Neural cell (in vitro differentiated cells): ENCODE results near the gene CARD9.

Source experiments
- EP300 ChIP-seq: fragments of 450-650 bp; conservative IDR thresholded peaks from 2 replicates; pipeline ENCODE4 v1.6.1; 2014; ENCODE audit warnings: antibody characterized with exemption, mild to moderate bottlenecking, moderate library complexity; ENCODE audit not compliant: poor library complexity, severe bottlenecking
- EZH2 ChIP-seq: fragments of 200-600, 300-800 bp; shearing (Covaris generic), sonication (generic); IDR thresholded peaks from 2 replicates; pipeline ENCODE4 v1.6.1; 2014; ENCODE audit warnings: antibody characterized with exemption, low read length, borderline replicate concordance, mild to moderate bottlenecking; ENCODE audit not compliant: insufficient read depth, poor library complexity, severe bottlenecking
- MXI1 ChIP-seq: fragments of 450-650 bp; conservative IDR thresholded peaks from 2 replicates; pipeline ENCODE4 v1.6.1; 2014; ENCODE audit warnings: antibody characterized with exemption, mild to moderate bottlenecking; ENCODE audit not compliant: poor library complexity, severe bottlenecking
- POLR2AphosphoS5 ChIP-seq: IDR thresholded peaks from 2 replicates; pipeline ENCODE4 v1.6.1; 2012
- SMC3 ChIP-seq: fragments of 450-650 bp; conservative IDR thresholded peaks from 2 replicates; pipeline ENCODE4 v1.6.1; 2014; ENCODE audit warnings: antibody characterized with exemption, mild to moderate bottlenecking, moderate library complexity; ENCODE audit not compliant: poor library complexity
- TAF1 ChIP-seq: IDR thresholded peaks from 2 replicates; pipeline ENCODE4 v1.6.1; 2012; ENCODE audit warnings: low read depth
- TF ChIP-seq, protein P1 (sequence below): fragments of 450-650 bp; IDR thresholded peaks from 2 replicates; pipeline ENCODE4 v1.5.1; 2014; ENCODE audit warnings: antibody characterized with exemption, mild to moderate bottlenecking, moderate library complexity; ENCODE audit not compliant: poor library complexity, severe bottlenecking
- TF ChIP-seq, protein P2 (sequence below): IDR thresholded peaks from 2 replicates; pipeline ENCODE4 v1.6.1; 2012; ENCODE audit warnings: borderline replicate concordance

DNA sequence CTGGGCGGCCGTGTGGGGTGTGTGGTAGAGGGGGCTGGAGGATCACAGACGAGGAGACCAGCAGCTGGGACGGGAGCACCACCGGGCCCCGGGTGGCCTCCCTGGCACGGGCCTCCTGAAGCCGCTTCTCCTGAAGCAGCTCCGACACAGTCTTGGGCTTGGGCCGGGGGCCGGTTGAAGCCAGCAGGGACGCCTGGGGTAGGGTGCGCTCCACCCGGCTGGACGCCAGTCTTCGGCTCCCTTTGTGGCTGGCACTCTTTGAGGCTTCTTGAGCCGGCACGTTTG is 5.5 kb upstream of the CARD9 start:
- TF ChIP-seq EZH2: no peak
- TF ChIP-seq EP300: no peak
- TF ChIP-seq POLR2AphosphoS5: no peak
- TF ChIP-seq SMC3: no peak
- TF ChIP-seq, protein P1, sequence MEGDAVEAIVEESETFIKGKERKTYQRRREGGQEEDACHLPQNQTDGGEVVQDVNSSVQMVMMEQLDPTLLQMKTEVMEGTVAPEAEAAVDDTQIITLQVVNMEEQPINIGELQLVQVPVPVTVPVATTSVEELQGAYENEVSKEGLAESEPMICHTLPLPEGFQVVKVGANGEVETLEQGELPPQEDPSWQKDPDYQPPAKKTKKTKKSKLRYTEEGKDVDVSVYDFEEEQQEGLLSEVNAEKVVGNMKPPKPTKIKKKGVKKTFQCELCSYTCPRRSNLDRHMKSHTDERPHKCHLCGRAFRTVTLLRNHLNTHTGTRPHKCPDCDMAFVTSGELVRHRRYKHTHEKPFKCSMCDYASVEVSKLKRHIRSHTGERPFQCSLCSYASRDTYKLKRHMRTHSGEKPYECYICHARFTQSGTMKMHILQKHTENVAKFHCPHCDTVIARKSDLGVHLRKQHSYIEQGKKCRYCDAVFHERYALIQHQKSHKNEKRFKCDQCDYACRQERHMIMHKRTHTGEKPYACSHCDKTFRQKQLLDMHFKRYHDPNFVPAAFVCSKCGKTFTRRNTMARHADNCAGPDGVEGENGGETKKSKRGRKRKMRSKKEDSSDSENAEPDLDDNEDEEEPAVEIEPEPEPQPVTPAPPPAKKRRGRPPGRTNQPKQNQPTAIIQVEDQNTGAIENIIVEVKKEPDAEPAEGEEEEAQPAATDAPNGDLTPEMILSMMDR: no peak
- TF ChIP-seq TAF1: no peak
- no peak for TF ChIP-seq MXI1
- TF ChIP-seq, protein P2, sequence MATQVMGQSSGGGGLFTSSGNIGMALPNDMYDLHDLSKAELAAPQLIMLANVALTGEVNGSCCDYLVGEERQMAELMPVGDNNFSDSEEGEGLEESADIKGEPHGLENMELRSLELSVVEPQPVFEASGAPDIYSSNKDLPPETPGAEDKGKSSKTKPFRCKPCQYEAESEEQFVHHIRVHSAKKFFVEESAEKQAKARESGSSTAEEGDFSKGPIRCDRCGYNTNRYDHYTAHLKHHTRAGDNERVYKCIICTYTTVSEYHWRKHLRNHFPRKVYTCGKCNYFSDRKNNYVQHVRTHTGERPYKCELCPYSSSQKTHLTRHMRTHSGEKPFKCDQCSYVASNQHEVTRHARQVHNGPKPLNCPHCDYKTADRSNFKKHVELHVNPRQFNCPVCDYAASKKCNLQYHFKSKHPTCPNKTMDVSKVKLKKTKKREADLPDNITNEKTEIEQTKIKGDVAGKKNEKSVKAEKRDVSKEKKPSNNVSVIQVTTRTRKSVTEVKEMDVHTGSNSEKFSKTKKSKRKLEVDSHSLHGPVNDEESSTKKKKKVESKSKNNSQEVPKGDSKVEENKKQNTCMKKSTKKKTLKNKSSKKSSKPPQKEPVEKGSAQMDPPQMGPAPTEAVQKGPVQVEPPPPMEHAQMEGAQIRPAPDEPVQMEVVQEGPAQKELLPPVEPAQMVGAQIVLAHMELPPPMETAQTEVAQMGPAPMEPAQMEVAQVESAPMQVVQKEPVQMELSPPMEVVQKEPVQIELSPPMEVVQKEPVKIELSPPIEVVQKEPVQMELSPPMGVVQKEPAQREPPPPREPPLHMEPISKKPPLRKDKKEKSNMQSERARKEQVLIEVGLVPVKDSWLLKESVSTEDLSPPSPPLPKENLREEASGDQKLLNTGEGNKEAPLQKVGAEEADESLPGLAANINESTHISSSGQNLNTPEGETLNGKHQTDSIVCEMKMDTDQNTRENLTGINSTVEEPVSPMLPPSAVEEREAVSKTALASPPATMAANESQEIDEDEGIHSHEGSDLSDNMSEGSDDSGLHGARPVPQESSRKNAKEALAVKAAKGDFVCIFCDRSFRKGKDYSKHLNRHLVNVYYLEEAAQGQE: no peak
